Kidney (tissue), 14 donors: ENCODE data around the gene TREML4. TPM values are rescaled to one million over a fixed set of nuclear protein-coding genes. Genes with fewer than 3 reads are reported as not detected.

Experiments
- DNase-seq, 5 donors: peaks; one replicate each; pipeline ENCODE4 v3.0.0-alpha.2; 2013 to 2020
- FAIRE-seq: peaks from 2 replicates; lab custom pipeline; 2012; peaks lifted over from hg19 to GRCh38; lab: Jason Lieb, UNC
- H3K27ac ChIP-seq, 2 donors: one replicate each; pipeline ENCODE4 v1.7.0; 2013; ENCODE audit warnings: low read depth in 2 of 2, low read length in 2 of 2, inconsistent platforms in 1 of 2
- H3K27me3 ChIP-seq: one replicate; pipeline ENCODE4 v1.7.1; 2013; ENCODE audit warnings: low read length, inconsistent platforms; ENCODE audit not compliant: control insufficient read depth, insufficient read depth
- H3K36me3 ChIP-seq, 3 donors: one replicate each; pipeline versions ENCODE4 v1.7.0 to v1.7.1; 2013; ENCODE audit warnings: low read length in 3 of 3, control low read depth in 1 of 3, inconsistent platforms in 1 of 3; ENCODE audit not compliant: insufficient read depth in 3 of 3, control insufficient read depth in 2 of 3
- H3K4me1 ChIP-seq, 3 donors: one replicate each; pipeline versions ENCODE4 v1.7.0 to v1.7.1; 2013; ENCODE audit warnings: low read length in 3 of 3, inconsistent platforms in 1 of 3, low read depth in 1 of 3; ENCODE audit not compliant: control insufficient read depth in 2 of 3, insufficient read depth in 2 of 3
- H3K4me3 ChIP-seq, 3 donors: one replicate each; pipeline versions ENCODE4 v1.7.0 to v1.8.1; 2013; ENCODE audit warnings: low read length in 3 of 3, control low read depth in 1 of 3, inconsistent platforms in 1 of 3
- H3K9ac ChIP-seq, 3 donors: one replicate each; pipeline versions ENCODE4 v1.7.0 to v1.7.1; 2013; ENCODE audit warnings: low read length in 3 of 3, control low read depth in 1 of 3, inconsistent platforms in 1 of 3
- H3K9me3 ChIP-seq, 3 donors: one replicate each; pipeline versions ENCODE4 v1.7.0 to v1.7.1; 2013; ENCODE audit warnings: low read length in 3 of 3, control low read depth in 1 of 3, inconsistent platforms in 1 of 3; ENCODE audit not compliant: control insufficient read depth in 2 of 3, insufficient read depth in 1 of 3
- CTCF ChIP-seq: IDR thresholded peaks from 3 replicates; pipeline ENCODE4 v1.5.1; 2012; ENCODE audit warnings: mild to moderate bottlenecking, moderate library complexity, borderline replicate concordance; ENCODE audit not compliant: insufficient read depth; ENCODE audit errors: extremely low read depth
- intact Hi-C: fragments of 100-400 bp; cut with DNase I; formaldehyde crosslinking; loops from one replicate; pipeline ENCODE4 v1.11.1; 2022
- polyA plus RNA-seq: library from polyadenylated mRNA; stranded (reverse); fragments of 350-450 nt; fragmentation: Illumina TruSeq; extraction: RNeasy Lipid Tissue Mini Kit (QIAGEN cat#74804); gene quantifications from one replicate; pipeline ENCODE4 v1.2.3, GENCODE V29; 2014; ENCODE audit warnings: low read depth, low replicate concordance; ENCODE audit not compliant: insufficient read depth
- total RNA-seq: library from RNA; stranded (reverse); fragmentation: NEBNext Ultra II Directional; extraction: Animal tissue kit (Norgen Biotek cat#: 25700); gene quantifications from one replicate; pipeline ENCODE4 v1.2.1, GENCODE V29; 2021
- donor health status: control.
- donor health status: control.
- donor health status: control.
- donor health status: control.
- donor health status: control.
- donor health status: DM: yes; HTN: yes; CAD: no.
- donor health status: Normal renal cell carcinoma (clear cell type).

The TREML4 gene
- total and polyA plus RNA-seq, 2 donors from 2014 or later, result not detected

- Histone ChIP-seq H3K27me3 (no peaks in the 10 kb centered on the region), H3K27ac (no peak overlapping the region), H3K4me1 (no peaks in the 10 kb centered on the region), H3K9ac (no peak overlapping the region), H3K4me3 (no peak overlapping the region), H3K9me3 (peaks cover 0 to 12% (median 6%) of the 10 kb centered on the region in 3 donors), H3K36me3 (no peaks in the 10 kb centered on the region)
- no peak for FAIRE-seq
- no peak for TF ChIP-seq CTCF
- no peak for DNase-seq
- intact Hi-C loops, result no loop called here
Observed at GRCh38 chr6:41215777-41216176, 12.4 kb upstream of the TREML4 start.

GRCh38 chr6:41216616-41217015 lies 11.5 kb upstream of the TREML4 start:
- no peak for TF ChIP-seq CTCF
- H3K27me3 ChIP-seq, result no peaks in the 10 kb centered on the region
- no peak overlapping the region for H3K4me3 ChIP-seq
- H3K36me3 ChIP-seq, result no peaks in the 10 kb centered on the region
- no peak overlapping the region for H3K9ac ChIP-seq
- intact Hi-C loops, result no loop called here
- H3K9me3 ChIP-seq, result peaks cover 0 to 16% (median 6%) of the 10 kb centered on the region in 3 donors
- no peak overlapping the region for H3K27ac ChIP-seq
- no peaks in the 10 kb centered on the region for H3K4me1 ChIP-seq
- FAIRE-seq, result no peak
- no peak for DNase-seq

- intact Hi-C loops, result no loop called here
- no peaks in the 10 kb centered on the region for H3K27me3 ChIP-seq
- H3K4me1 ChIP-seq, result no peaks in the 10 kb centered on the region
- no peaks in the 10 kb centered on the region for H3K36me3 ChIP-seq
- no peak overlapping the region for H3K4me3 ChIP-seq
- FAIRE-seq (no peak), DNase-seq (no peak)
- no peak overlapping the region for H3K9ac ChIP-seq
- H3K9me3 ChIP-seq, result peaks cover 0 to 11% (median 3%) of the 10 kb centered on the region in 3 donors
- H3K27ac ChIP-seq, result no peak overlapping the region
- TF ChIP-seq CTCF, result no peak
Observed at GRCh38 chr6:41222045-41222444, 6.1 kb upstream of the TREML4 start.

- FAIRE-seq, result no peak
Observed at GRCh38 chr6:41222513-41222912, 5.6 kb upstream of the TREML4 start.

More at GRCh38 chr6:41222513-41222912, 5.6 kb upstream of the TREML4 start:
- H3K4me3 ChIP-seq, result no peak overlapping the region
- H3K27ac ChIP-seq, result no peak overlapping the region
- H3K36me3 ChIP-seq, result no peaks in the 10 kb centered on the region
- no peaks in the 10 kb centered on the region for H3K27me3 ChIP-seq
- H3K9ac ChIP-seq, result no peak overlapping the region
- intact Hi-C loops, result no loop called here
- no peaks in the 10 kb centered on the region for H3K4me1 ChIP-seq
- H3K9me3 ChIP-seq, result peaks cover 0 to 11% (median 3%) of the 10 kb centered on the region in 3 donors
- TF ChIP-seq CTCF, result no peak
- DNase-seq, result no peak
